ENCODE measurements around the gene CEBPB.

The CEBPB gene

GRCh38 chr20:50146214-50146613, 44.4 kb upstream of the CEBPB start:
- H3K4me3 ChIP-seq (replicated peaks in 1 of 2; ENCODE audit: low read depth in 2 of 2, low read length in 2 of 2), result no peak overlapping the region

GRCh38 chr20:50146732-50147662, 43.6 kb upstream of the CEBPB start:
- TF ChIP-seq CTCF (IDR thresholded peaks at IDR 0.05; ENCODE audit: low read depth, low read length), result no peak
- H3K4me3 ChIP-seq (replicated peaks in 1 of 2; ENCODE audit: low read depth in 2 of 2, low read length in 2 of 2), result no peak overlapping the region
- DNase-seq (ENCODE audit: low read depth in 2 of 2), result peak in 1 of 2 donors; percentile 55

More at GRCh38 chr20:50146214-50146613, 44.4 kb upstream of the CEBPB start:
- no peak for DNase-seq (ENCODE audit: low read depth in 2 of 2)
- TF ChIP-seq CTCF (IDR thresholded peaks at IDR 0.05; ENCODE audit: low read depth, low read length), result no peak

- TF ChIP-seq CTCF (IDR thresholded peaks at IDR 0.05; ENCODE audit: low read depth, low read length), result no peak
- no peak overlapping the region for H3K4me3 ChIP-seq (replicated peaks in 1 of 2; ENCODE audit: low read depth in 2 of 2, low read length in 2 of 2)
- DNase-seq (ENCODE audit: low read depth in 2 of 2), result no peak
These were observed 41.0 kb upstream of the CEBPB start for GRCh38 chr20:50149481-50150254.

- peak overlapping the region in 1 of 2 donors; percentile 36 for H3K4me3 ChIP-seq (replicated peaks in 1 of 2; ENCODE audit: low read depth in 2 of 2, low read length in 2 of 2)
- DNase-seq (ENCODE audit: low read depth in 2 of 2), result peak in 1 of 2 donors; percentile 42
- no peak for TF ChIP-seq CTCF (IDR thresholded peaks at IDR 0.05; ENCODE audit: low read depth, low read length)
These were observed 39.4 kb upstream of the CEBPB start for GRCh38 chr20:50151034-50151743.

GRCh38 chr20:50152394-50153152, 38.1 kb upstream of the CEBPB start:
- peak in 1 of 2 donors; percentile 19 for DNase-seq (ENCODE audit: low read depth in 2 of 2)
- H3K4me3 ChIP-seq (replicated peaks in 1 of 2; ENCODE audit: low read depth in 2 of 2, low read length in 2 of 2), result peak overlapping the region; percentile 94 to 96
- TF ChIP-seq CTCF (IDR thresholded peaks at IDR 0.05; ENCODE audit: low read depth, low read length), result no peak

- TF ChIP-seq CTCF (IDR thresholded peaks at IDR 0.05; ENCODE audit: low read depth, low read length), result no peak
- peak overlapping the region; percentile 94 to 96 for H3K4me3 ChIP-seq (replicated peaks in 1 of 2; ENCODE audit: low read depth in 2 of 2, low read length in 2 of 2)
- no peak for DNase-seq (ENCODE audit: low read depth in 2 of 2)
These were observed 37.5 kb upstream of the CEBPB start for GRCh38 chr20:50153153-50153499.

All from cardiac fibroblast (primary cell).